Lower leg skin (tissue), 4 donors: ENCODE measurements around the gene SEMA6C. TPM values are rescaled to one million over a fixed set of nuclear protein-coding genes. Genes with fewer than 3 reads are reported as not detected.

Source experiments
- DNase-seq, 2 donors: peaks; one replicate each; pipeline ENCODE4 v3.0.0-alpha.2; 2019; ENCODE audit warnings: low spot score in 2 of 2
- H3K4me3 ChIP-seq: fragments of 200-600 bp; sonication (generic); 2 replicates; pipeline ENCODE4 v1.5.1; 2017; ENCODE audit warnings: mild to moderate bottlenecking, low read depth; ENCODE audit not compliant: poor library complexity, severe bottlenecking
- CTCF ChIP-seq, 3 donors: fragments of 450-650 bp; IDR thresholded peaks; one replicate each; pipeline ENCODE4 v1.5.1; 2016; ENCODE audit warnings: antibody characterized with exemption in 3 of 3, mild to moderate bottlenecking in 3 of 3, moderate library complexity in 2 of 3
- POLR2A ChIP-seq, 2 donors: fragments of 450-650 bp; IDR thresholded peaks; one replicate each; pipeline ENCODE4 v1.6.1; 2016 to 2017; ENCODE audit warnings: antibody characterized with exemption in 2 of 2, mild to moderate bottlenecking in 1 of 2, moderate library complexity in 1 of 2
- WGBS, 2 donors: methylation state at CpG; one replicate each; pipeline ENCODE4 v1.1.5; 2018; 5-methylcytosine and 5-hydroxymethylcytosine counted together
- intact Hi-C: fragments of 100-400 bp; cut with DNase I; formaldehyde crosslinking; loops from one replicate; pipeline ENCODE4 v1.15.0; 2023; ENCODE audit warnings: low total_unique reads
- total RNA-seq, 4 donors: library from RNA; depleted of rRNA; stranded (reverse); fragments of >200 nt; gene quantifications; one replicate each; pipeline ENCODE4 v1.1.0, GENCODE V29; 2016

SEMA6C gene
- total RNA-seq, 4 donors from 2014 or later = 9.7 to 30.4 (median 14.3) TPM

GRCh38 chr1:151085953-151086559 lies 60.4 kb downstream of the SEMA6C start:
- TF ChIP-seq POLR2A (IDR thresholded peaks at IDR 0.05) = no peak
- no peak for TF ChIP-seq CTCF (IDR thresholded peaks at IDR 0.05)
- intact Hi-C loops = no loop called here
- DNase-seq = peak in 1 of 2 donors; percentile 32
- WGBS, 2 donors = 75 to 76% methylated on average over 4 of the region's 4 CpGs
- no peak overlapping the region for H3K4me3 ChIP-seq

Other genes with a start within 250 kb of the SEMA6C start
- 10 to 100 TPM; 23.5 to 38.1 (median 32.8) TPM for gene SETDB1, start 220.3 kb downstream of the SEMA6C start, total RNA-seq
- gene CERS2, start 171.8 kb downstream of the SEMA6C start, total RNA-seq = 10 to 100 TPM; 28.8 to 50.1 (median 41.3) TPM
- 100 to 1,000 TPM in 1 of 4 donors, 10 to 100 TPM in 3; 55.1 to 103 (median 82.4) TPM for gene ANXA9, start 164.3 kb downstream of the SEMA6C start, total RNA-seq
- gene MINDY1, start 139.7 kb downstream of the SEMA6C start, total RNA-seq = 10 to 100 TPM; 28.5 to 36.6 (median 30.8) TPM
- 10 to 100 TPM; 12.9 to 30.7 (median 22.9) TPM for gene PRUNE1, start 138.2 kb downstream of the SEMA6C start, total RNA-seq
- gene BNIPL, start 110.0 kb downstream of the SEMA6C start, total RNA-seq = 100 to 1,000 TPM; 220 to 297 (median 254) TPM
- gene C1orf56, start 98.9 kb downstream of the SEMA6C start, total RNA-seq = 1 to 10 TPM; 3.1 to 4.6 (median 3.6) TPM
- 10 to 100 TPM; 88.8 to 93.5 (median 92.0) TPM for gene CDC42SE1, start 87.0 kb downstream of the SEMA6C start, total RNA-seq
- 1 to 10 TPM in 1 of 4 donors, under 1 TPM in 3; 0.47 to 1.6 (median 0.70) TPM for gene MLLT11, start 86.2 kb downstream of the SEMA6C start, total RNA-seq
- 10 to 100 TPM in 2 of 4 donors, 1 to 10 TPM in 2; 8.1 to 16.6 (median 11.0) TPM for gene GABPB2, start 75.9 kb downstream of the SEMA6C start, total RNA-seq
- 1 to 10 TPM; 1.2 to 5.6 (median 3.0) TPM for gene TNFAIP8L2, start 10.0 kb upstream of the SEMA6C start, total RNA-seq
- 10 to 100 TPM in 3 of 4 donors, 1 to 10 TPM in 1; 9.2 to 16.1 (median 11.8) TPM for gene LYSMD1, start 19.3 kb upstream of the SEMA6C start, total RNA-seq
- gene SCNM1, start 19.5 kb upstream of the SEMA6C start, total RNA-seq = 10 to 100 TPM; 24.1 to 38.8 (median 27.3) TPM
- under 1 TPM in 1 of 4 donors, not detected in 3; 0.49 TPM for gene TMOD4, start 29.4 kb upstream of the SEMA6C start, total RNA-seq
- 10 to 100 TPM; 27.3 to 43.3 (median 31.1) TPM for gene VPS72, start 43.6 kb upstream of the SEMA6C start, total RNA-seq
- gene PIP5K1A, start 51.9 kb upstream of the SEMA6C start, total RNA-seq = 10 to 100 TPM; 27.7 to 67.6 (median 44.1) TPM
- gene PSMD4, start 108.1 kb upstream of the SEMA6C start, total RNA-seq = 100 to 1,000 TPM in 3 of 4 donors, 10 to 100 TPM in 1; 69.9 to 122 (median 118) TPM
- 10 to 100 TPM; 21.9 to 45.0 (median 32.2) TPM for gene ZNF687, start 135.7 kb upstream of the SEMA6C start, total RNA-seq
- gene PI4KB, start 180.8 kb upstream of the SEMA6C start, total RNA-seq = 10 to 100 TPM; 45.4 to 55.3 (median 49.4) TPM
- 10 to 100 TPM; 13.2 to 23.2 (median 16.7) TPM for gene RFX5, start 200.6 kb upstream of the SEMA6C start, total RNA-seq
- 10 to 100 TPM; 25.4 to 39.9 (median 38.1) TPM for gene SELENBP1, start 226.1 kb upstream of the SEMA6C start, total RNA-seq